CD4-positive, alpha-beta T cell treated with Interferon gamma for 1 hour (primary cell): ENCODE data around the gene KLF8.

Source experiments
- DNase-seq: peaks from one replicate; pipeline ENCODE4 v3.0.0-alpha.2; 2020

KLF8 gene

DNA sequence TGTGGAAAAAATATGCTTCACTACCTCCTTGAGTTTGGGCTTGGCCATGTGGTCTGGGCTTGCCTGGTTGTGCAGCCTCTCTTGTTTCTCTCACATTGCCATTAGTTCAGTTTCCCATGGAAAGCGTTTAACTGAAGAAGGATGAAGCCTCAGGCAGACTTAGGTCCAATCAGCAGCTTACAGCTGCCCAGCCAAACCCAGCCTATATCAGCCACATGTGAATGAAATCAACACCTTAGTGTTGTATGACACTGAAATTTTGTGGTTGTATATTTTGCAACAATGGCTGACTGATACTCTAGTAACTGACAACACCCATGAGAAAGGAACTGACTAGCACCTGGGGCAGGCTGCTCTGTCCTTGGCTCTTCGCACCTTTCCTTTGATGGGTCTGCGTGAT is 81.2 kb downstream of the KLF8 start:
- no peak for DNase-seq

DNA sequence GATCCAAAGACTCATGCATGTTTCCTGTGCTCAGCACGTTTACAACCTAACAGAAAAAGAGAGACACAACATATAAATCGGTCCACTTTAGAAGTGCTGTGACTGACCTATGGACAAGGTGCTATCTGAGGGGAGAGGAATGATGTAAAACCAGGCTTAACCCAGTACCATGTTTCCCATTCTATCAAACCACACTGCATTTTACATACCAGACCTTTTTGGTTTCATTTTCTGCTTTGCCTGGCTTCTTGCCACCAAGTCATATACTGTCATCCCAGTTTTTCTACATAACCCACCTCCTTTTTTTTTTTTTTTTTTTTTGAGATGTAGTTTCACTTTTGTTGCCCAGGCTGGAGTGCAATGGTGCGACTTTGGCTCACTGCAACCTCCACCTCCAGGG is 82.2 kb downstream of the KLF8 start:
- no peak for DNase-seq

DNA sequence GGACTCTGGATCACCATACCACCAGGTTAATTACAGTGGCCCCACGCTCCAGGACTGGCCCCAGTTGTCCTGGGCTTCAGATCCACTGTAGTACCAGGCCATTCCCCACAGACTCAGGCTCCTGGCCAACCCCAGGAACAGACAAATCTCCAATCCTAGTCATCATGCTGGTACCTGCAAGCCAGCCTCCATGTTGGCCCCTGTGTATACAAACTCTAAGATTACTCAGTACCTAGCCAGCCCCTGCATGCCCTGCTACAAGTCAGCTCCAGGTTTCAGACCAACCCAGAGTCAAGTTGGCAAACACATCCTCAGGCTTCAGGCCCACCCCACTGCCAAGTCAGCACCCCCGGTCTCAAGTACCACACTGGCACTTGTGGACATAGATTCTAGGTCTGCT is 85.9 kb downstream of the KLF8 start:
- DNase-seq, result no peak

DNA sequence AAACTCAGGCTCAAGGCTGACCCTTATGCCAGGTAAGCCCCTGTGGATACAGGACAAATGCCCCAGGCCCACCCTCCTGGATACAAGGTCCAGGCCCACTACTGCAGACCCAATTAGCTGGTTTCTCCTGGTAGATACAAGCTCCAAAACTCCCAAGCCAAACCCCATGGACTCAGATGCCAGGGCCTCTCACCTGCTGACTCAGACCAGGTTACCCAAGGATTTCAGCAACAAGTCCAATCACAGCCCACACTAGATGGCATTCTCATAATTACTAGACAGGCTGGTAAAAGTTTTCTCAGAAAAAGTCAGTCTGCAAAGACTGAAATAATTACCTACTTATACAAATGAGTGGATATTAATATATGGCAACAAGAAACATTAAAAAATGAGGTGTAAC is 87.0 kb downstream of the KLF8 start:
- no peak for DNase-seq
